Fibroblast of skin of scalp (primary cell): ENCODE data around the gene RLN2. TPM values are rescaled to one million over a fixed set of nuclear protein-coding genes. Genes with fewer than 3 reads are reported as not detected.
"Not testable (repeated sequence)": the region's sequence is repeated elsewhere in the genome, so short reads cannot be mapped to it uniquely, and the experiment has no call there.

Source experiments
- DNase-seq: peaks from one replicate; pipeline ENCODE4 v3.0.0-alpha.2; 2013
- polyA plus RNA-seq, 2 experiments: library from polyadenylated mRNA; unstranded; fragments of 120-200 nt; gene quantifications; one replicate each; pipeline ENCODE4 v1.2.1, GENCODE V29; 2013; ENCODE audit not compliant: insufficient read length in 2 of 2

Gene RLN2
- not detected for polyA plus RNA-seq (2013, experiment 1 of 2; ENCODE audit: insufficient read length)
- polyA plus RNA-seq (2013, experiment 2 of 2; ENCODE audit: insufficient read length): not detected

- not testable (repeated sequence) for DNase-seq
These were observed at the start of gene RLN2 for GRCh38 chr9:5303840-5304795. Gene RLN2, minus strand, starts transcription at chr9:5304716. Its CDS starts 136 bp downstream, at chr9:5304580.

GRCh38 chr9:5354184-5354583, 49.7 kb upstream of the RLN2 start:
- DNase-seq: no peak

GRCh38 chr9:5352637-5353248, 48.2 kb upstream of the RLN2 start:
- DNase-seq: no peak

GRCh38 chr9:5338992-5339981, 34.8 kb upstream of the RLN2 start, which contains the start of gene RLN1:
Gene RLN1, minus strand, starts transcription at chr9:5339876. Its CDS starts 130 bp downstream, at chr9:5339746.
- DNase-seq: not testable (repeated sequence)

DNA sequence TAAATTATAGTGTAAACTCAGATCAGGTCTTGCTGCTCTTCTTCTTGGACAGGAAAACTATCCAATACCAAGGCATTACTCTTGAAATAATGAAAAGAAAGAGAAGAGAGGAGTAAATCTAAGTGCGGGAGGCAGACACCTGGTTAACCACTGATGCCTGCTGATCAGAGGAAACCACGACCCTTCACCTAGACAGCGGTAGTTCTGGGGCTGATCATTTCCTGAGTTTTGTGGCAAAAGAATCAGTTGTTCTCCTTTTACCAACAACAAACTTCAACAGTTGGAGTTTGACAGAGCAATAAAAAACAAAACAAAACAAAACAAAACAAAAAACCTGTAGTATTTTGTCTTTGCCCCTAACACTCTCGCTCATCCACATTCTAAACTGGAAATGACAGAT, 32.2 kb upstream of the RLN2 start:
- no peak for DNase-seq

DNA sequence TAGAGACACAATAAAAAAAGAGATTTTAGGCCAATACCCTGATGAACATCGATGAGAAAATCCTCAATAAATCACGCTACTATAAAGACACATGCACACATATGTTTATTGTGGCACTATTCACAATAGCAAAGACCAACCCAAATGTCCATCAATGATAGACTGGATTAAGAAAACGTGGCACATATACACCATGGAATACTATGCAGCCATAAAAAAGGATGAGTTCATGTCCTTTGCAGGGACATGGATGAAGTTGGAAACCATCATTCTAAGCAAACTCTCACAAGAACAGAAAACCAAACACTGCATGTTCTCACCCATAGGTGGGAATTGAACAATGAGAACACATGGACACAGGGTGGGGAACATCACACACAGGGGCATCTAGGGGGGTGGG, 26.8 kb upstream of the RLN2 start:
- DNase-seq: not testable (repeated sequence)

GRCh38 chr9:5326893-5327548, 22.5 kb upstream of the RLN2 start:
- no peak for DNase-seq

GRCh38 chr9:5326187-5326586, 21.7 kb upstream of the RLN2 start:
- DNase-seq: no peak

DNA sequence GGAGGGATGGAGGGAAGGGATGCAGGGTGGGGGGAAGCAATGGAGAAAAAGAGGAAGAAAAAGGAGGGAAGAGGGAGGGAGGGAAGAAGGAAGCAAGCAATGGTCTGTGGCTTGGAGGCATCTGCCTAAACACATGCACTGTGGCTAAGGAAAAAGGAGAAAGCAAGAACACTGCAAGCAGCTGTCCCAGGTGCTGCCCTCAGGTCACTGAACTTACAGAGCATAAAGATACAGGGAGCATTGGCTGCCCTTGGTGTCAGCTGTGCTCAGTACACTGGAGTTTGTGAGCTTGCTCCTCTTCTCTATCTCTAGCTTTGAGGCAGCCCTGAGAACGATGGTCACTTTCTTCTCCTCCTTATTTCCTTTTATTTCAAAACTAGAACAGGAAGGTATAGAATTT, 17.1 kb upstream of the RLN2 start:
- DNase-seq: not testable (repeated sequence)

DNA sequence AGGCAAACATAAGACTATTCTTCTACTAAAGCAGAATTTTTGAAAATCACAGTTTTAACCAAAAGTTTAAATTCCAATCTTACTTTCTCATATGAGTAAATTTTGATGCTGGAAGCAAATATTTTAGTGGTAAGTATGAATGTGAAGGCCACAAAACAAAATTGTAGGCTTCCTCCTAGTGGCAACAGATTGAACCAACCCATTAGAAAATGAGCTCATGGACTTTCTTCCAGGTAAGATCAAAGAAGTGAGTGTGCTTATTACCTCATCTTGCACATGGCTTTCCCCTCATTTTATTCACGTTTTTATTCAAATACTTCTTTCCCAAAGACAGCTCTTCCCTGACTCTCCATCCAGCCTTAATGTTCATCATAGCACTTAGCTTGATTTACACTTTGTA, 16.5 kb upstream of the RLN2 start:
- DNase-seq: no peak

GRCh38 chr9:5316406-5316805, 11.9 kb upstream of the RLN2 start:
- not testable (repeated sequence) for DNase-seq

GRCh38 chr9:5315187-5315923, 10.8 kb upstream of the RLN2 start:
- no peak for DNase-seq

GRCh38 chr9:5310851-5311250, 6.3 kb upstream of the RLN2 start:
- DNase-seq: no peak

DNA sequence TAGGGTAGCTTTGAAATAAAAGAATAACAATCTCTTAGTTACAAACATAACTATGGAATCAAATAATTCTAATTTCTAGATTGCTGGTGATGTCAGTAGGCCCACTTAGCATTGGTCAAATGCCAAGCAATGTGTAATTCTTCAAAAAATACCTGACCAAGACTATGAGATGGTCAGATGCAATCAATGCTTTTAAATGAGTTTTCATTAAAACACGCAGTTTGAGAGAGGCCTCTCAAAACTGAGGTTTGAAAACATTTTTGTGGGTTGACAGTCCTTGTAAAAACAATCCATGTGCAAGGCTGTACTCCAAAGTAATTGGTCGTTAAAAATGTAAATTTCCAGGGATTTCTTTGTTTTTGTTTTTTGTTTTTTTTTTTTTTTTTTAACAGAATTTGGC, 1.2 kb upstream of the RLN2 start:
- no peak for DNase-seq

DNA sequence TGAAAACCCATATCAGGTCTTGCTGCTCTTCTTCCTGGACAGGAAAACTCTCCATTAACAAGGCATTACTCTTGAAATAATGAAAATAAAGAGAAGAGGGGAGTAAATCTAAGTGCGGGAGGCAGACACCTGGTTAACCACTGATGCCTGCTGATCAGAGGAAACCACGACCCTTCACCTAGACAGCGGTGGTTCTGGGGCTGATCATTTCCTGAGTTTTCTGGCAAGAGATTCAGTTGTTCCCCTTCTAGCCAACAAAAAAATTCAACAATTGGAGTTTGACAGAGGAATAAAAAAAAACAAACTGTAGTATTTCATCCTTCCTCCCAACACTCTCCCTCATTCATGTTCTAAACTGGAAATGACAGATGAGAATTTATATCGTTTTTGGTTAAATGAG, 3.0 kb downstream of the RLN2 start:
- no peak for DNase-seq

- no peak for DNase-seq
These were observed 12.4 kb downstream of the RLN2 start for GRCh38 chr9:5292141-5292540.

GRCh38 chr9:5288591-5288990, 15.9 kb downstream of the RLN2 start:
- DNase-seq: no peak

DNA sequence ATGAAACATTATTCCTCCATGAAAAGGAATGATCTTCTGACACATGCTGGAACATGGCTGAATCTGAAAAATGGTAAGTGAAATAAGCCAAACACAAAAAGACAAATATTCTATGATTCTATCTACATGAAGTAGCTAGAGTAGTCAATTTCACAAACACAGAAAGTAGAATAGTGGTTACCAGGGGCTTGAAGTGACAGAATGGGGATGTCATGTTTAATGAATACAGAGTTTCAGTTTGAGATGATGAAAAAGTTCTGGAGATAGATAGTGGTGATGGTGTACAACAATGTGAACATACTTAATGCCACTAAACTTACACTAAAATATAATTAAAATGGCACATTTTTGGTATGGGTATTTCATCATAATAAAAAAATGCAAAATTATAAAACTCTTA, 18.3 kb downstream of the RLN2 start:
- DNase-seq: no peak

DNA sequence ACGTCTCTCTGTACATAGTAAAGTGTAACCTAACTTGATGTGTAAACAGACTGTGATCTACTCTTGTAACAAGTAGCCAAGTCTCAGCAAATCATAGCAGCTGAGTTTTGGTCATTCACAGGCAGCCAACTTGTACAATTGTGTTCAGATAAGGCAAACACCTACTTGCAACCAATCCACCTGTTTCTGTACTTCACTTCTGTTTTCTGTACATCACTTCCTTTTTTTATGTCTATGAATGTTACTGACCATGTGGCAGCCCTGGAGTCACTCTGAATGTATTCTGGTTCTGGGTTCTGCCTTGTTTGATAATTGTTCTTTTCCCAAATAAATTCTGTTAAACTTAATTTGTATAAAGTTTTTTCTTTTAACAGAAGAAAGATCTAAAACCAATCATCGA, 26.0 kb downstream of the RLN2 start:
- no peak for DNase-seq

DNA sequence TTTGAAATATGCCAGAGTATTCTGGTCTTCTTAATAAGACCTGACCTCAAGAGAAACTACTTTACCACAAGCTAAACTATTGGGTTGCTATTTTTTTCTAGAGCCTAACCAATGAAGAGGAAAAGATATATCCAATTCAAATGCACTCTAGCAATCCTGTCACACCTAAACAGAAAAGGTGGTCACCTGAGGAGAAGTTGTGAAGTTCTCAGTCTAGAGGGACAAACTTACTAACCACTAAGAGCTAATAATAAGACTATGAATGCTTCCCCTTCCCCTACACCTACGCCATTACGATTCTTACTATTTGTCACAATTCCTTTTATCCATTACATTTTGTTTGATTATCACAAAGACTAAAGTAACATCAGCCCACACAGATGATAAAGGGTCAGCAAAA, 29.7 kb downstream of the RLN2 start:
- DNase-seq: no peak

DNA sequence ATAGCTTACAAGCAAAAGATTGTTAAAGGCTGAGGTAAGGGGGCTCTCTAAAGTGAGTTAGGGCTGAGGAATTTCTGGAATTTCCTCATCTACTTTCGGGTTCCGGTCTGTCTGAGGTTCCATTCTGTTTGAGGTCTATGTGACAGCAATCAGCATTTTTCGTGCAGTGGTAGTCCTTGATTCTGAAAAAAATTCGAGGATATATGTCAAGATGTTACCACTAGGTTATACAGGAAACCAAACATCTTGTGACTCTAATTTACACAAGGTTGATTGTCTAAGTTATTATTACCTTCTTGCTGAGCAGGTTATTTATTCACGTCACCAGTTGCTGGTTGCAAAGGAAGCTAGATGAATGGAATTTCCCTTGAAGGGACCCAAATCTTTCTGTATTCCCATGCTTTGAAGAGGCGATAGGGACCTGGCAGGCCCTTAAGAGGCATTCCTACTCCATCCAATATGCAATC, 35.2 kb downstream of the RLN2 start:
- peak; percentile 76 for DNase-seq
